ENCODE data around the gene NFE2L3. TPM values are rescaled to one million over a fixed set of nuclear protein-coding genes. Genes with fewer than 3 reads are reported as not detected.
A peak's percentile ranks its signal among the peaks of the same experiment; 100 is the strongest.

NFE2L3 gene
- total and polyA plus RNA-seq, 12 donors: 0.16 to 4.9 (median 0.83) TPM

GRCh38 chr7:26141077-26141476, 10.9 kb upstream of the NFE2L3 start:
- Histone ChIP-seq H3K27ac (no peak overlapping the region), H3K4me1 (replicated peaks in 1 of 2) (no peaks in the 10 kb centered on the region), H3K36me3 (replicated peaks in 1 of 2) (no peaks in the 10 kb centered on the region), H3K4me3 (no peak overlapping the region), H3K27me3 (no peaks in the 10 kb centered on the region), H3K9me3 (replicated peaks in 1 of 3) (no peaks in the 10 kb centered on the region)
- DNase-seq: no peak
- 90 to 100% (median 96%) methylated on average over 2 of the region's 2 CpGs for WGBS, 4 donors
- intact Hi-C loops (cut with DNase I): loop anchor here in 1 of 2 donors (5.0 kb wide), 1 partner anchor 44 kb away; no protein-coding TSS in a partner anchor
- no peak for TF ChIP-seq POLR2A (IDR thresholded peaks at IDR 0.05)
- no peak for TF ChIP-seq CTCF (IDR thresholded peaks at IDR 0.05)

- DNase-seq: peak in 2 of 7 donors; percentile 26 to 35
- no peaks in the 10 kb centered on the region for H3K27me3 ChIP-seq
- WGBS, 4 donors: 34 to 62% (median 51%) methylated on average over 5 of the region's 5 CpGs
- H3K4me3 ChIP-seq: no peak overlapping the region
- H3K36me3 ChIP-seq (replicated peaks in 1 of 2): no peaks in the 10 kb centered on the region
- intact Hi-C loops (cut with DNase I): loop anchor here in 1 of 2 donors (5.0 kb wide), 1 partner anchor 46 kb away; no protein-coding TSS in a partner anchor
- no peaks in the 10 kb centered on the region for H3K9me3 ChIP-seq (replicated peaks in 1 of 3)
- H3K4me1 ChIP-seq (replicated peaks in 1 of 2): no peaks in the 10 kb centered on the region
- H3K27ac ChIP-seq: no peak overlapping the region
- TF ChIP-seq CTCF (IDR thresholded peaks at IDR 0.05): no peak
- no peak for TF ChIP-seq POLR2A (IDR thresholded peaks at IDR 0.05)
Observed at GRCh38 chr7:26143298-26144048, 8.5 kb upstream of the NFE2L3 start.

GRCh38 chr7:26144184-26145080, 7.6 kb upstream of the NFE2L3 start:
- Histone ChIP-seq H3K4me1 (replicated peaks in 1 of 2) (no peaks in the 10 kb centered on the region), H3K36me3 (replicated peaks in 1 of 2) (no peaks in the 10 kb centered on the region), H3K27me3 (no peaks in the 10 kb centered on the region), H3K9me3 (replicated peaks in 1 of 3) (no peaks in the 10 kb centered on the region), H3K4me3 (no peak overlapping the region), H3K27ac (no peak overlapping the region)
- intact Hi-C loops (cut with DNase I): loop anchor here in 1 of 2 donors (5.0 kb wide), 1 partner anchor 47 kb away; no protein-coding TSS in a partner anchor
- WGBS, 4 donors: 89 to 90% (median 89%) methylated on average over 13 of the region's 13 CpGs
- TF ChIP-seq CTCF (IDR thresholded peaks at IDR 0.05): no peak
- TF ChIP-seq POLR2A (IDR thresholded peaks at IDR 0.05): no peak
- no peak for DNase-seq

GRCh38 chr7:26145238-26145637, 6.8 kb upstream of the NFE2L3 start:
- TF ChIP-seq CTCF (IDR thresholded peaks at IDR 0.05) (no peak), POLR2A (IDR thresholded peaks at IDR 0.05) (no peak)
- Histone ChIP-seq H3K4me1 (replicated peaks in 1 of 2) (no peaks in the 10 kb centered on the region), H3K9me3 (replicated peaks in 1 of 3) (no peaks in the 10 kb centered on the region), H3K4me3 (no peak overlapping the region), H3K36me3 (replicated peaks in 1 of 2) (no peaks in the 10 kb centered on the region), H3K27ac (no peak overlapping the region), H3K27me3 (no peaks in the 10 kb centered on the region)
- intact Hi-C loops (cut with DNase I): no loop called here
- DNase-seq: peak in 1 of 7 donors; percentile 7
- WGBS, 4 donors: 80 to 87% (median 83%) methylated on average over 4 of the region's 4 CpGs
